HEK293 (cell line): Measurements from ENCODE around the gene SLC37A2.

ENCODE experiments used
- CTCF ChIA-PET: fragments of 350-600 bp; formaldehyde crosslinking; extraction: SDS; loops from one replicate; lab custom pipeline; 2021; ENCODE audit warnings: antibody characterized with exemption; lab: Yijun Ruan, JAX
- POLR2A ChIA-PET: fragments of 300-600 bp; formaldehyde crosslinking; extraction: SDS; loops from one replicate; lab custom pipeline; 2020; ENCODE audit warnings: antibody characterized with exemption, inconsistent platforms; lab: Yijun Ruan, JAX
- H3K27ac ChIP-seq: fragments of 200-500 bp; sonication (Bioruptor generic); 2 replicates; pipeline ENCODE4 v1.5.1; 2014; ENCODE audit warnings: low read depth, low read length, control low read depth, inconsistent platforms; ENCODE audit errors: extremely low read depth
- H3K36me3 ChIP-seq, 2 experiments: fragments of 200-500 bp in 1 of 2; sonication (Bioruptor generic) in 1 of 2; 1 replicate in 1 of 2; 2 replicates in 1 of 2; pipeline ENCODE4 v1.5.1; 2014 to 2017; ENCODE audit warnings: inconsistent platforms in 2 of 2, low read length in 2 of 2; ENCODE audit not compliant: control insufficient read depth in 2 of 2, insufficient read depth in 1 of 2
- H3K4me1 ChIP-seq: fragments of 200-500 bp; sonication (Bioruptor generic); 2 replicates; pipeline ENCODE4 v1.5.1; 2014; ENCODE audit warnings: mild to moderate bottlenecking, low read length, inconsistent platforms; ENCODE audit not compliant: control insufficient read depth, insufficient read depth
- H3K4me3 ChIP-seq: 2 replicates; pipeline ENCODE4 v1.5.1; 2011; ENCODE audit warnings: low read depth, mild to moderate bottlenecking, control low read depth, low read length, moderate library complexity
- H3K9me3 ChIP-seq: fragments of 200-500 bp; sonication (Bioruptor generic); 2 replicates; pipeline ENCODE4 v1.5.1; 2014; ENCODE audit warnings: low read depth, low read length, inconsistent platforms; ENCODE audit not compliant: control insufficient read depth, insufficient read depth
- BCL11A ChIP-seq: fragments of 450-650 bp; formaldehyde crosslinking; IDR thresholded peaks from 2 replicates; pipeline ENCODE4 v1.5.1; 2016; ENCODE audit warnings: low read depth, missing biosample characterization, missing genetic modification characterization
- BCL11B ChIP-seq: fragments of 450-650 bp; formaldehyde crosslinking; IDR thresholded peaks from 2 replicates; pipeline ENCODE4 v1.5.1; 2016; ENCODE audit warnings: low read depth, missing biosample characterization, missing genetic modification characterization
- SETDB1 ChIP-seq: IDR thresholded peaks from one replicate; pipeline ENCODE4 v1.6.1; 2017; ENCODE audit warnings: mild to moderate bottlenecking, low read length, moderate library complexity, mixed read lengths; ENCODE audit not compliant: insufficient read length
- ZFHX2 ChIP-seq: fragments of 450-650 bp; formaldehyde crosslinking; conservative IDR thresholded peaks from 2 replicates; pipeline ENCODE4 v1.5.1; 2016; ENCODE audit warnings: missing biosample characterization, missing genetic modification characterization
- ZNF140 ChIP-seq: fragments of 450-650 bp; formaldehyde crosslinking; IDR thresholded peaks from 2 replicates; pipeline ENCODE4 v1.5.1; 2016; ENCODE audit warnings: missing biosample characterization, missing genetic modification characterization
- ZNF48 ChIP-seq: fragments of 450-650 bp; formaldehyde crosslinking; IDR thresholded peaks from 2 replicates; pipeline ENCODE4 v1.5.1; 2016; ENCODE audit warnings: missing biosample characterization, missing genetic modification characterization
- ZNF623 ChIP-seq: fragments of 450-650 bp; formaldehyde crosslinking; IDR thresholded peaks from 2 replicates; pipeline ENCODE4 v1.5.1; 2016; ENCODE audit warnings: missing biosample characterization, missing genetic modification characterization
- ZNF660 ChIP-seq: fragments of 450-650 bp; IDR thresholded peaks from 2 replicates; pipeline ENCODE4 v1.5.1; 2018; ENCODE audit warnings: missing biosample characterization, mild to moderate bottlenecking, missing genetic modification characterization
- TF ChIP-seq, protein P1 (sequence below): fragments of 450-650 bp; formaldehyde crosslinking; IDR thresholded peaks from 2 replicates; pipeline ENCODE4 v1.5.1; 2016; ENCODE audit warnings: missing biosample characterization, missing genetic modification characterization, borderline replicate concordance
- TF ChIP-seq, protein P2 (sequence below): fragments of 450-650 bp; formaldehyde crosslinking; conservative IDR thresholded peaks from 2 replicates; pipeline ENCODE4 v1.5.1; 2016; ENCODE audit warnings: low read depth, missing biosample characterization, missing genetic modification characterization
- TF ChIP-seq, protein P3 (sequence below): fragments of 450-650 bp; IDR thresholded peaks from 2 replicates; pipeline ENCODE4 v1.5.1; 2018; ENCODE audit warnings: missing biosample characterization, mild to moderate bottlenecking, missing genetic modification characterization
- TF ChIP-seq, protein P4 (sequence below): fragments of 450-650 bp; formaldehyde crosslinking; IDR thresholded peaks from 2 replicates; pipeline ENCODE4 v1.5.1; 2016; ENCODE audit warnings: missing biosample characterization, missing genetic modification characterization

SLC37A2 gene

DNA sequence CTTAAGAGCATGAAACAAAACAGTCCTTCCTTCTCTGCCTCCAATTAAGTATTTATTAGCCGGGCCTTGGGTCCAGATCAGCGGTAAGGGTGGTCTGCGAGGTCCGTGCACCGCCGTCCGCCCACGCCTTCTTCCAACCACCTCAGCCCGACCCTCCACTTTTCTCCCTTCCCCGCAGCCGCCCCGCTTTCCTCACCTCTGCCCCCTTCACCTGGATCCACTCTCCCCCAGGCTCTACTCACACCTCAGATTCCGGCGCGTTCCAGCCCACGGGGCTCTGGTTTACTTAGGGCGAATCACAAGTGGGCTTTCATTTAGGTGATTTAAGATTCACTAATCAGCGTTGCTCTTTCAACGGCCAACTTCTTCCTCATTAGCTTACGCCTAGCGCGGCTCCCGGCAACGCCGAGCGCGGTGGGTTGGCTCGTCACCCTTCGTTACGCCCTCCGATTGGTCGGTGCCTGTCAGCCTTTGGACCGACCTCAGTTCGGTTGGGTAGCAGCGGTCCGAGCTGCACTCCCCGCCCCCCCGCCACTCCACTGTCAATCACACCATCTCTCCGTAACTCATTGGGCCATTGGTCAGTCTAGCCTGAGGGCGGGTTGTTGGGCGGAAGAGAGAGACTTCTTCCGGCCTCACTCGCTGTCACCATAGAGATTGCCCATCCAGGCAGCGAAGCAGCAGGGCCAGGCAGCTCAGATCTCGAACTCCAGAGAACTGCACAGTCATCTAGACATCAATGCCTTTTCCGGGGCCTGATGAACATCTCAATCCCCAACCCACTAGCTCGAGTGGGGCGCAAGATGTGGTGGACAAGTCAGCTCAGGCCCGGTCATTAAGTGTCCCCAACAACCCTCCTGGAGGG, 48.5 kb downstream of the SLC37A2 start, which contains the start of gene TMEM218 (continued):
- TF ChIP-seq, protein P1, sequence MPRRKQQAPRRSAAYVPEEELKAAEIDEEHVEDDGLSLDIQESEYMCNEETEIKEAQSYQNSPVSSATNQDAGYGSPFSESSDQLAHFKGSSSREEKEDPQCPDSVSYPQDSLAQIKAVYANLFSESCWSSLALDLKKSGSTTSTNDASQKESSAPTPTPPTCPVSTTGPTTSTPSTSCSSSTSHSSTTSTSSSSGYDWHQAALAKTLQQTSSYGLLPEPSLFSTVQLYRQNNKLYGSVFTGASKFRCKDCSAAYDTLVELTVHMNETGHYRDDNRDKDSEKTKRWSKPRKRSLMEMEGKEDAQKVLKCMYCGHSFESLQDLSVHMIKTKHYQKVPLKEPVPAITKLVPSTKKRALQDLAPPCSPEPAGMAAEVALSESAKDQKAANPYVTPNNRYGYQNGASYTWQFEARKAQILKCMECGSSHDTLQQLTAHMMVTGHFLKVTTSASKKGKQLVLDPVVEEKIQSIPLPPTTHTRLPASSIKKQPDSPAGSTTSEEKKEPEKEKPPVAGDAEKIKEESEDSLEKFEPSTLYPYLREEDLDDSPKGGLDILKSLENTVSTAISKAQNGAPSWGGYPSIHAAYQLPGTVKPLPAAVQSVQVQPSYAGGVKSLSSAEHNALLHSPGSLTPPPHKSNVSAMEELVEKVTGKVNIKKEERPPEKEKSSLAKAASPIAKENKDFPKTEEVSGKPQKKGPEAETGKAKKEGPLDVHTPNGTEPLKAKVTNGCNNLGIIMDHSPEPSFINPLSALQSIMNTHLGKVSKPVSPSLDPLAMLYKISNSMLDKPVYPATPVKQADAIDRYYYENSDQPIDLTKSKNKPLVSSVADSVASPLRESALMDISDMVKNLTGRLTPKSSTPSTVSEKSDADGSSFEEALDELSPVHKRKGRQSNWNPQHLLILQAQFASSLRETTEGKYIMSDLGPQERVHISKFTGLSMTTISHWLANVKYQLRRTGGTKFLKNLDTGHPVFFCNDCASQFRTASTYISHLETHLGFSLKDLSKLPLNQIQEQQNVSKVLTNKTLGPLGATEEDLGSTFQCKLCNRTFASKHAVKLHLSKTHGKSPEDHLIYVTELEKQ (tag by site-specific recombination), result no peak
- TF ChIP-seq ZNF140 (tag by site-specific recombination) (no peak), ZNF48 (no peak), ZNF623 (tag by site-specific recombination) (no peak)

DNA sequence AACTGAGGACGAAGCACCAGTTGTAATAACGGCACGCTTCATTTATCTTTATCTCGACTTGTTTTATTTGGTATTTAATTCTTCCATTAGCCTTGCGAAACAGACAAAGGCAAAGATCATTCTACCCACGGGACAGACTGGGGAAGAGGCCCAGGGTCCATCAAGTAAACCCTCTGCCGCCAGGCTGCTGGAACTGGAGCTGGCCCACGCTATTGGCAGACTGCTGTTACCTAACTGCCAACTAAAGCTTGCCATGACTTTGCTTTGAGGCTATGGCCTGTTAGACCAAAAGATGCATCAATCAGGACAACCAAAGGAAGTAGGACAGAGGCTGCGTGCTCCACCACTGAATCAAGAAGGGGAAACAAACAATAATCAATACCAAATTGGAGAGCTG, 49.1 kb downstream of the SLC37A2 start:
- Histone ChIP-seq H3K4me3 (peak overlapping the region; percentile 27), H3K9me3 (no peaks in the 10 kb centered on the region), H3K36me3 (no peaks in the 10 kb centered on the region), H3K27ac (no peak overlapping the region), H3K4me1 (no peaks in the 10 kb centered on the region)
- ChIA-PET CTCF (interaction anchor here (1.1 to 4.6 kb wide), 8 partner anchors 12 to 293 kb away, joined by 3 to 29 read pairs (median 4); no protein-coding TSS in a partner anchor), POLR2A (interaction anchor here (0.5 to 1.8 kb wide), 9 partner anchors 13 to 337 kb away, joined by 3 to 6 read pairs (median 4); partner anchors contain the start of gene PKNOX2)
- TF ChIP-seq, protein P2, sequence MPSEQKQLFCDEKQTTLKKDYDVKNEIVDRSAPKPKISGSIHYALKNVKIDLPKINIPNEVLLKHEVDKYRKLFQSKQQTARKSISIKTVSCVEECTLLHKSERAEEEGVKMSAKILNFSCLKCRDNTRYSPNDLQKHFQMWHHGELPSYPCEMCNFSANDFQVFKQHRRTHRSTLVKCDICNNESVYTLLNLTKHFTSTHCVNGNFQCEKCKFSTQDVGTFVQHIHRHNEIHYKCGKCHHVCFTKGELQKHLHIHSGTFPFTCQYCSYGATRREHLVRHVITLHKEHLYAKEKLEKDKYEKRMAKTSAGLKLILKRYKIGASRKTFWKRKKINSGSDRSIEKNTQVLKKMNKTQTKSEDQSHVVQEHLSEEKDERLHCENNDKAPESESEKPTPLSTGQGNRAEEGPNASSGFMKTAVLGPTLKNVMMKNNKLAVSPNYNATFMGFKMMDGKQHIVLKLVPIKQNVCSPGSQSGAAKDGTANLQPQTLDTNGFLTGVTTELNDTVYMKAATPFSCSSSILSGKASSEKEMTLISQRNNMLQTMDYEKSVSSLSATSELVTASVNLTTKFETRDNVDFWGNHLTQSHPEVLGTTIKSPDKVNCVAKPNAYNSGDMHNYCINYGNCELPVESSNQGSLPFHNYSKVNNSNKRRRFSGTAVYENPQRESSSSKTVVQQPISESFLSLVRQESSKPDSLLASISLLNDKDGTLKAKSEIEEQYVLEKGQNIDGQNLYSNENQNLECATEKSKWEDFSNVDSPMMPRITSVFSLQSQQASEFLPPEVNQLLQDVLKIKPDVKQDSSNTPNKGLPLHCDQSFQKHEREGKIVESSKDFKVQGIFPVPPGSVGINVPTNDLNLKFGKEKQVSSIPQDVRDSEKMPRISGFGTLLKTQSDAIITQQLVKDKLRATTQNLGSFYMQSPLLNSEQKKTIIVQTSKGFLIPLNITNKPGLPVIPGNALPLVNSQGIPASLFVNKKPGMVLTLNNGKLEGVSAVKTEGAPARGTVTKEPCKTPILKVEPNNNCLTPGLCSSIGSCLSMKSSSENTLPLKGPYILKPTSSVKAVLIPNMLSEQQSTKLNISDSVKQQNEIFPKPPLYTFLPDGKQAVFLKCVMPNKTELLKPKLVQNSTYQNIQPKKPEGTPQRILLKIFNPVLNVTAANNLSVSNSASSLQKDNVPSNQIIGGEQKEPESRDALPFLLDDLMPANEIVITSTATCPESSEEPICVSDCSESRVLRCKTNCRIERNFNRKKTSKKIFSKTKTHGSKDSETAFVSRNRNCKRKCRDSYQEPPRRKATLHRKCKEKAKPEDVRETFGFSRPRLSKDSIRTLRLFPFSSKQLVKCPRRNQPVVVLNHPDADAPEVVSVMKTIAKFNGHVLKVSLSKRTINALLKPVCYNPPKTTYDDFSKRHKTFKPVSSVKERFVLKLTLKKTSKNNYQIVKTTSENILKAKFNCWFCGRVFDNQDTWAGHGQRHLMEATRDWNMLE, result peak; percentile 63; the same call in 1 of the 2 replicates
- TF ChIP-seq BCL11B, result no peak
- no peak for TF ChIP-seq ZFHX2
- TF ChIP-seq SETDB1, result peak; percentile 36
- no peak for TF ChIP-seq BCL11A
- TF ChIP-seq ZNF660 (tag by site-specific recombination), result 0 out of 2 replicates have a peak, but pooled peaks have one; percentile 4
- TF ChIP-seq, protein P3, sequence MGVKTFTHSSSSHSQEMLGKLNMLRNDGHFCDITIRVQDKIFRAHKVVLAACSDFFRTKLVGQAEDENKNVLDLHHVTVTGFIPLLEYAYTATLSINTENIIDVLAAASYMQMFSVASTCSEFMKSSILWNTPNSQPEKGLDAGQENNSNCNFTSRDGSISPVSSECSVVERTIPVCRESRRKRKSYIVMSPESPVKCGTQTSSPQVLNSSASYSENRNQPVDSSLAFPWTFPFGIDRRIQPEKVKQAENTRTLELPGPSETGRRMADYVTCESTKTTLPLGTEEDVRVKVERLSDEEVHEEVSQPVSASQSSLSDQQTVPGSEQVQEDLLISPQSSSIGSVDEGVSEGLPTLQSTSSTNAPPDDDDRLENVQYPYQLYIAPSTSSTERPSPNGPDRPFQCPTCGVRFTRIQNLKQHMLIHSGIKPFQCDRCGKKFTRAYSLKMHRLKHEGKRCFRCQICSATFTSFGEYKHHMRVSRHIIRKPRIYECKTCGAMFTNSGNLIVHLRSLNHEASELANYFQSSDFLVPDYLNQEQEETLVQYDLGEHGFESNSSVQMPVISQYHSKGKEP (tag by site-specific recombination), result no peak
- TF ChIP-seq, protein P4, sequence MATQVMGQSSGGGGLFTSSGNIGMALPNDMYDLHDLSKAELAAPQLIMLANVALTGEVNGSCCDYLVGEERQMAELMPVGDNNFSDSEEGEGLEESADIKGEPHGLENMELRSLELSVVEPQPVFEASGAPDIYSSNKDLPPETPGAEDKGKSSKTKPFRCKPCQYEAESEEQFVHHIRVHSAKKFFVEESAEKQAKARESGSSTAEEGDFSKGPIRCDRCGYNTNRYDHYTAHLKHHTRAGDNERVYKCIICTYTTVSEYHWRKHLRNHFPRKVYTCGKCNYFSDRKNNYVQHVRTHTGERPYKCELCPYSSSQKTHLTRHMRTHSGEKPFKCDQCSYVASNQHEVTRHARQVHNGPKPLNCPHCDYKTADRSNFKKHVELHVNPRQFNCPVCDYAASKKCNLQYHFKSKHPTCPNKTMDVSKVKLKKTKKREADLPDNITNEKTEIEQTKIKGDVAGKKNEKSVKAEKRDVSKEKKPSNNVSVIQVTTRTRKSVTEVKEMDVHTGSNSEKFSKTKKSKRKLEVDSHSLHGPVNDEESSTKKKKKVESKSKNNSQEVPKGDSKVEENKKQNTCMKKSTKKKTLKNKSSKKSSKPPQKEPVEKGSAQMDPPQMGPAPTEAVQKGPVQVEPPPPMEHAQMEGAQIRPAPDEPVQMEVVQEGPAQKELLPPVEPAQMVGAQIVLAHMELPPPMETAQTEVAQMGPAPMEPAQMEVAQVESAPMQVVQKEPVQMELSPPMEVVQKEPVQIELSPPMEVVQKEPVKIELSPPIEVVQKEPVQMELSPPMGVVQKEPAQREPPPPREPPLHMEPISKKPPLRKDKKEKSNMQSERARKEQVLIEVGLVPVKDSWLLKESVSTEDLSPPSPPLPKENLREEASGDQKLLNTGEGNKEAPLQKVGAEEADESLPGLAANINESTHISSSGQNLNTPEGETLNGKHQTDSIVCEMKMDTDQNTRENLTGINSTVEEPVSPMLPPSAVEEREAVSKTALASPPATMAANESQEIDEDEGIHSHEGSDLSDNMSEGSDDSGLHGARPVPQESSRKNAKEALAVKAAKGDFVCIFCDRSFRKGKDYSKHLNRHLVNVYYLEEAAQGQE (tag by site-specific recombination), result no peak
- TF ChIP-seq, all 188 proteins: peak for 3
